GM19397 (cell line): ENCODE results near the gene OSTM1.

Experiments used
- ATAC-seq: cut with Tn5 transposase; IDR thresholded peaks from one replicate; pipeline ENCODE4 v1.9.1; 2021; ENCODE audit warnings: mild to moderate bottlenecking, moderate library complexity; ENCODE audit not compliant: unreplicated experiment

OSTM1 gene

DNA sequence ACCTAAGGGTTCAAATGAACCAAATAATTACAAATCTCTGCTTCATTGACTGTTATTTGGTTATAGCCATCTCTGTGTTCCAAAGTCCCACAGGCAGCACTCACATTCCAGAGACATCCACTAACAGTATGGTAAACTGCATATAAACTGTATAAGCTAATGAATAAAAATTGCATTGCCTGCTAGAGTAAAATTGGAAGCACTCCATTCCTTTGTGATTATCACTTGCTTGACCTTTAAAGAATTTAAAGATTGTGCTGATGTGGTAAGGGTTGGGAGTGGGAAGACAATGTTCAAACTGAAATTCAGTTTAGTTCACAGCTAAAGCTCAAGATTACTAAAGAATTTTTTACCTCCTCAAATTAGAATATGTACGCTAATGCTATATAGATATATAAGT, 31.0 kb upstream of the OSTM1 start:
- ATAC-seq = no peak

DNA sequence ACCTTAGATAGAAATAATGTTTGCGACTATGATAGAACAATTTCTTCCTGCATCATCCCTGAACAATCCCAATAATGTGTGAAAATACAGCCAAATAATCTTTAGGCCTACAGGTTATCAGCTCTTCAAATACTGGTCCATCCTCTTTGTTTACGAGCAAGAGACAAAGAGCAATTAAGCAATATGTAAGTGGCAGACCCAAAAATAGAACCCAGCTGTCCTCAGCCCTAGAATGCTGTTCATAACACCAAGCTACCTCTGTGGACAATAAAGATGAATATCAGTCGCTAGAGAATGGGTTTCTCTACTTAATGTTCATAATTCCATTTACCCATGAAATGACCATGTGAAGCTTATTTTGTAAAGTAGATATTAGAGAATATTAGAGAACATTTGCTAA, 28.4 kb upstream of the OSTM1 start:
- ATAC-seq = no peak

DNA sequence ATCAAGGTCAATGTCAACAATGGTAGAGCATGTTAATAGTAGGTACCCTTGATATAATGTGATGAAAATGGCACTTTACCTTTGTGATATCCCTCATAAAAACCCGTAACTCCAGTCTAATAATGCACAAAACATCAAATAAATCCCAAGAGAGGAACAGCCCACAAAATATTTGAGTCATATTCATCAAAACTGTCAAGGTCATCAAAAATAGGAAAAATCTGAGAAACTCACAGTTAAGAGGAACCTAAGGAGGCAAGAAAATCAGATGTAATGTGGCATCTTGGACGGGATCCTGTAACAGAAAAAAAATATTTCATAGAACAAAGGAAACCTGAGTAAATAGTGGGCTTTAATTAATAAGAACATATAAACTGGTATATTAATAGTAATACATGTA, 25.5 kb upstream of the OSTM1 start:
- ATAC-seq = no peak

DNA sequence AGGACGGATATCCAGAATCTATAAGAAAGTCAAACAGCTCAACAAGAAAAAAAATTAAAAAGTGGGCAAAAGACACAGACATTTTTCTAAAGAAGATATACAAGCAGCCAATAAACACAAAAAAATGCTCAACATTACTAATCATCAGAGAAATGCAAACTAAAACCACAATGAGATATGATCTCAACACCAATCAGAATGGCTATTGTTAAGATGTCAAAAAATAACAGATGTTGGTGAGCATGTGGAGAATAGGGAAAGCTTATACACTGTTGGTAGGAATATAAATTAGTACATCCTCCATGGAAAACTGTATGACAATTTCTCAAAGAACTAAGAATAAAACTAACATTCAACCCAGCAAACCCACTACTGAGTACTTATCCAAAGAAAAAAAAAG, 23.3 kb upstream of the OSTM1 start:
- ATAC-seq = no peak

DNA sequence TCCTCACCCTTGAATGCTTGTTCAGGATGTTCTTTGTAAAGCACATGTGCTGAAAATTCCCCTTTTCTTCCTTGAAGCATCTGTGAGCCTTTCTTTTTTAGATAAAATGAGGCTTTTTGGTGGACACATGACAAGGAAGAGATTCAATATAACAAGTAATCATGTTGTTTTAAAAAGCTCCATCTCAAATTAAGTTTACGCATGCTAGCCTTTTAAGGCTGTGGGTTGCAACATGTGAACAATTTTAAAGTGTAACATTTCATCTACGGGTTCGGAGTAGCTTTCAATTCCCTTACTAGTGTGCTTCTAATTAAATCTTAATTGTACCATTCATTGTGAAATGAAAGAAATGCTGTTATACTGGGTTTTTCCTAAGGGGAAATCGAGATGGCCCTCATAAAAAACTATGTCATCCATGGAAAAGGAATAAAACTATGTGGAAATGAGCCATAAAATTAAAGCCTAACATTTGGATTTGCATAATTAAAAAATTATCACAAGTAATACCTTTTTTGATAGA, 19.3 kb upstream of the OSTM1 start:
- no peak for ATAC-seq

DNA sequence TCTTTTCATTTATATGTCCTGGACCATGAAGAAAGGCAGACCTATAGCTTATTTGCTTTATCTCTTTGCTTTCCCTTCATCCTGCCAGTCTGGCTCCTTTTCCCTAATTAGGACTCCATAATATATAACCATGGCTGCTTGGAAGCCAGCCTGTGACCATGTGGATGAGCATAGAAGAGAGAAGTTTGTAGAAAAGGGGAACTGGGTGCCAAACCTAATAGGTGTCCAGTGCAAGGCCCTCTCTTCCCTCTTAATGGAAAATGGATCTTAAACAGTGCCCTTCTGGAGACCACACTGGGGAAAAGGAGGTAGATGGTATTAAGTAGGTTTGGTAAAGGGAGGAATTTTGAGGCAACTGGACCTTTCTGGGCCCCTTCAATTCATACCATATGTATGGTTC, 16.7 kb upstream of the OSTM1 start:
- no peak for ATAC-seq

DNA sequence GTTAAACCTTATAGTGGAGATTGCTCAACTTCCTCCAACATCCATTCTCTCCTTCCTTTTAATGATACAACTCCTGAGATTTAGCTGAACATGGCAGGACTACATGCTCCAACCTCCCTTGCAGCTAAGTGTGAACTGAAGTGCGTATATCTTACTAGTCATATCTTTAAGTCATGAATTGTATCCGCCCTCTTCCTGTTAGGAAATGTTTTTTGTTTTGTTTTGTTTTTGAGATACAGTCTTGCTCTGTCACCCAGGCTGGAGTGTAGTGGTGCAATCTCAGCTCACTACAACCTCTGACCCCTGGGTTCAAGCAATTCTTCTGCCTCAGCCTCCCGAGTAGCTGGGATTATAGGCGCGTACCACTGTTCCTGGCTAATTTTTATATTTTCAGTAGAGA, 8.8 kb upstream of the OSTM1 start:
- no peak for ATAC-seq

DNA sequence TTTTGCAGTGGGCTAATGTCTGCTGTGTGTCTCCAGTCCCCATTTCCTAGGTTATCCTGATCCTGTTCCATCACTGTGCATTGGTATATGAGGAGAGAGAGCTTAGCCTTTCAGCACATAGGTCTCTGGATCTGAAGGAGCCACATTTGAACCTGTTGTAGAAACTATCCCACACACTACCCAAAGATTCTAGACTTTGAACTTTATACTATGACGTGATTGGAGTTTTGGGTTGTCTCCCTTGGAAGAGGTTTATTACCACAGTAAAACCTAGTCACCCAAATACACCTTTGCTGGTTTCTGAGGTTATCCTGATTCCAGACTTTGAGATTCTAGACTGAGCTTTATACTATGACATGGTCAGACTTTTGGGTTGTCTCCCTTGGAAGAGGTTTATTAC, 8.0 kb upstream of the OSTM1 start:
- ATAC-seq = no peak

DNA sequence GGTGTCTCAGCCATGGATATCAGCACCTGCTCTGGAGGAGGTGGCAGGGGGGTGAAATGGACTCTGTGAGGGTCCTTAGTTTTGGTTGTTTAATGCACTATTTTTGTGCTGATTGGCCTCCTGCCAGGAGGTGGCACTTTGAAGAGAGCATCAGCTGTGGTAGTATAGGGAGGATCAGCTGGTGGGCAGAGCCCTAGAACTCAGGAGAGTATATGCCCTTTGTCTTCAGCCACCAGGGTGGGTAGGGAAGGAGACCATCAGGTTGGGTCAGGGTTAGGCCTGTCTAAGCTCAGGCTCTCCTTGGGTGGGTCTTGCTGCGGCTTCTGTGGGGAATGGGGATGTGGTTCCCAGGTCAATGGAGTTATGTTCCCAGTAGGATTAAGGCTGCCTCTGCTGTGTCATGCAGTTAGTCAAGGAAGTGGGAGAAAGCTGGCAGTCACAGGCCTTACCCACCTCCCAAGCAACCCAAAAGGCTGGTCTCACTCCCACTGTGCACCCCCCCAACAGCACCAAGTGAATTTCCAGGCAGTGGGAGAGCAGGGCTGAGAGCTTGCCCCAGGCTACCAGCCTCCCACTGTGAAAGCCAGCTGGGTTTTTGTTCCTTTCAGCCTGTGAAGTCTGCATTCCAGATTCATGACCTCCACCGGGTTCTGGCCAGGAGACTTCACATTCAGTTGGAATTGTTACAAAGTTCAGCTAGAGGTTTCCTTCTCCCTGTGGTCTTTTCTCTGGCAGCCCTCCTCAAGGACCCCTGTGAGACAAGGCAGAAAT, 5.7 kb upstream of the OSTM1 start:
- ATAC-seq = no peak

DNA sequence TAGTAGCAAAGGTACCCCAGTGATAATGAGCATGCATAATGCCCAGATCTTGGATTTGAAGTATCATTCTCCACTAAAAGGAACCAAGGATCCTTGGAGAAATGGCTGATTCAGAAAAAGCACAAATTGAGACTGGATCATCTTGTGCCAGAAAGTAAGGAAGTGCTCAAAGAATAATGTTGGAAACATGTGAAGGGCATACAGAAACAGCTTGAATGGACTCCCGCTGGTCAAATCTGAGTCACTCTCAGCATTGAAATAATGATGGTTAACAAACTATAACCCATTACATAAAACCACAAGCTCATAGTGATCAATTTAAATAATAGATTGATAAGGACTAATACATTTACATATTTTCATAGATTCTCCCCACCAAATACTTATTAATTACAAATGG, 3.6 kb upstream of the OSTM1 start:
- no peak for ATAC-seq

DNA sequence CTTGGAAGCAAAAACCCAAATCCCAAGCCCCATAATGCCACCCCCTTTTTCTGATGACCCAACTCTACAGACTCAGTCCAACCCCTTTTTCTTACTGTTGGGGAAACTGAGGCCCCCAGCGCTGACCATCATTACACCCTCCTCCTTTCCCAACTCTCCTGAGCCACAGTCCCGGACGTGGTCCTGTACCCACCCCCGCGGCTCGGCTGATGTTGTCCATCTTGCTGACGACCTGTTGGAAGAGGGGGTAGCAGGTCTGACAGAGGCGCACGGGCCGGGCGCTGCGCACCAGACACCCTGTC, 533 bp downstream of the OSTM1 start:
- peak; percentile 28 for ATAC-seq

DNA sequence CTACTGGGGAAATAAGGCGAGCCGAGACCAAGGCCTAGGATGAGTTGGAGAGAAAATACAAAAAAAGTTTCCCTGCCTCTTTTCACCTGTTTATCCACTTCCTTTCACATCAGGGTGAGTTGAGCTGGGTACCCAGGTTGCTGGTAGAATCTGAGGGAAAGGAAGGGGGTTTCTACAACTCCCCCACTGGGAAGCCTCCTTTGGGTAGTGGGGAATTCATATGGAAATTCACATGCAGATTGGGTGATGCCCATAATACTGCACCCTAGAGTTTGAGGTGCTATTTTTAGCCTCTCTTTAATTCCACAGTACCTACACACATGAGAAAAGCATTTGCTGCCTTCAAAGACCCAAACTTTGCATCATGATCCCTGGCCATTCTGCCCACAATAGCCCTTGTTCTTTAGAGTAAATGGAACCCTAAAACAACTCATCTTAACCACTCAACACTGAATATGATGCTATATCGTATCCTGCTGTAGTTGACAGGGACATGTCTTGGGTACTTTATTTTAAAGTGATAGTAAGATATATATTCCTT, 2.7 kb downstream of the OSTM1 start:
- ATAC-seq = no peak

DNA sequence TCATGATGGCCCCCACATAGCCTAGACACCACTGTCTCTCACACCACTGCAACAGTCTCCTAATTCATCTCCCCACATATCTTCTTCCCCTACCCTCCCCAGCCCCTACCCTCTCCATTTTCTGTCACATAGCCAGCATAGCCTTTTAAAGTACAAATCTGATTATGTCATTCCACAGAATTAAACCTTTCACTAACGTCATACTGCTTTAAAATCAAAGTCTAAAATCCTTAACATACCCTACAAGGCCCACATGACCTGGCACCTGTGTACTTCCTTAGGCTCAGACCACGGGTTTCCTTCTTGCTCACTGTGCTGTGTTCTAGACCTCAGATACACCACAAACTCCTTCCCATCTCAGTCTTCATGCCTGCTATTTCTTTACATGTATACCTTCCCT, 5.9 kb downstream of the OSTM1 start:
- ATAC-seq = no peak

DNA sequence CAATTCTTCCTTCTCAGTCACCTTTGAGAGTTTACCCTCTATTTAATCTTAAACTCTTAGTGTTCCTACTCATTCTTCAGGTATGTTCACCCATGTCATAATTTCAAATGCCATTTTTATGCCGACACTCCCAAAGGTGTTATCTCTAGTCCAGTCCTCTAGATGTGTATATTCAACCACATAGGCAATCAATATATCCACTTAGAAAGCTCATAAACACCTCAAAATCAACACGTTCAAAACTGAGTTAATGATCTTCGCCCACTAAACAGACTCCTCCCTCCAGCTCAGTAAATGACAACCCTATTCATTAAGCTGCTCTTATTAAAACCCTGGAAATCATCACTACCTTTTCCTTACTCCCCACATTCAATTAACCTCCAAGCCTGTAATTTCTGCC, 6.4 kb downstream of the OSTM1 start:
- no peak for ATAC-seq

DNA sequence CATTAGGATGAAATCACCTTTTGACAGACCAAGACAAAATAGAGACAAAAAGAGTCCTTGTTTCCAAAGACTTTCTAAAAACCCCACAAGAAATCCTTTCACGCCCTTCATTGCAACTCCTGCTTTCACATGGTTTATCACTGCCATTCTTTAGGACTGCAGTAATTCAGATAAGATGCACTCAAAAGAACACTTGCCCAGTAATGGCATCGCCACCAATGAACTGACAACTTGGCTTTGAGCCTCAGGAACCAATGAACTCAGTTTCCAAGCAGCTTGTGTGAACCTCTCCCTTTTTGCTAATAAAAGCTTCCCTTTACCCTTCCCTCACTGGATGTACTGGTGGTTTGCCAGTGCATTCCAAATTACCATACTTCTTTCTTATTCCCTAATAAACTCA, 21.8 kb downstream of the OSTM1 start:
- ATAC-seq = no peak

DNA sequence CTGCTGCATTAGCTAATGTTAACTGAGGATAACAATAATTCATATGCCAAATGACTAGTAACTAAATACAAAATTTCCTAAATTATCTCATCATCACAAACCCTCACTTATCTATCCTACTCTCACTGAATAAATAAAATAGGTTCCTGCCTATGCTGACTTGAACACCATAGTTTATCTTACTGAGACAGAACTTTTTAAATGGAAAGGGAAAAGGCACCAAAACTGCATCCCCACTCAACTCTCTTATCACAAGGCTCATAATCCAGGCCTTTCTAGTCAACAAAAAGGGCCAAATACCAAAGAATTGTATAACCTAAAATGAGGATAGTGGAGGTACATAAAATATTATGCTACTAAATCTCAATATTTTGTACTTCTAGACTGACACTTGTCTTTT, 23.1 kb downstream of the OSTM1 start:
- ATAC-seq = no peak

DNA sequence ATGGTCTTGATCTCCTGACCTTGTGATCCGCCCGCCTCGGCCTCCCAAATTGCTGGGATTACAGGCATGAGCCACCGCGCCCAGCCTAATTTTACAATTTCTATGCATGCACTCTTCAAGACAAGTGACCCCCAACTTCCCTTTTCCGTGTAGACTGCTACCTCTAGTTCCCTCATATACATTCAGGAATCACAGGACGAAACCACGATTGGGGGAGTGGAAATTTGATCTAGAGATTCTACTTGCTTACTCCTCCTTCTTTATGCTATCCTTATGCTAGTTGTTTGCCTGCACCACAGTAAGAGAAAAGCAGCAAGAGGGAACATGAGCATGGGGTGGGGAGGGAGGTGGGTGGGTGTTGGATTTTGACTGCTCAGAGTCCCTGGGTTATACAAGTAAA, 34.9 kb downstream of the OSTM1 start:
- no peak for ATAC-seq

DNA sequence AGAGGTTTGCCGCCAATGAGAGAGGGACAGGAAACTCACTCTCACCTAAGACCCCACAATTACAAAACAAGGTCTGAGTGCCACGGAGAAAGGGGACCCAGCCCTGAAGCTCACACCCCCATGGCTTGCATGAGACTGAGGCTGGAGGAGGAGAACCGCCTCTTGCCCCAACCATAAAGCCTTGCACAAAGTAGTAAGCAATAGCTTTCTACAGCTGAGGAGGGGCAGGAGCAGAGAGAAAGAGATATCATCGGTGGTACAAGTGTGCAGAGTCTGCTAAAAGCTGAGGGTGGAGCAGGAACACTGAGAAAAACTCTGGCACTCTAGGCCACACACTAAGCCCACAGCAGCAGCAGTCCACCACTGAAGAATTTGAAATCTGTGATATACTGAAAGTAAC, 37.7 kb downstream of the OSTM1 start:
- ATAC-seq = no peak

DNA sequence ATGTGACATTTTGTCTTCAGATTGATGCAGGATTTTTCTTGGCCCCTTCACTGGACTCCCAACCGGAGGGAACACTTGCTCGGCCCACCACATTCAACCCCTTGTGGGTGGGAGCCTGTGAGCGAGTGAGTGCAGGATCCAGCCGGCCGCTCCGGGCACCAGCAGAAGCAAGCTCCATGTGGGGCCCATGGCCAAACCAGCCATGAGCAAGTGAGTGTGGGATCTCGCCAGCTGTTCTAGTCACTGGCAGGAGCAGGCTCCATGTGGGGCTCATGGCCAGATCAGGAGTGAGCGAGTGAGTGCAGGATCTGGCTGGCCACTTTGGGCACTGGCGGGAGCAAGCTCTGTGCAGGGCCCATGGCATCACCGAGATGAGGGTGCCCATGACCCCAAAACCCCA, 42.6 kb downstream of the OSTM1 start:
- no peak for ATAC-seq

DNA sequence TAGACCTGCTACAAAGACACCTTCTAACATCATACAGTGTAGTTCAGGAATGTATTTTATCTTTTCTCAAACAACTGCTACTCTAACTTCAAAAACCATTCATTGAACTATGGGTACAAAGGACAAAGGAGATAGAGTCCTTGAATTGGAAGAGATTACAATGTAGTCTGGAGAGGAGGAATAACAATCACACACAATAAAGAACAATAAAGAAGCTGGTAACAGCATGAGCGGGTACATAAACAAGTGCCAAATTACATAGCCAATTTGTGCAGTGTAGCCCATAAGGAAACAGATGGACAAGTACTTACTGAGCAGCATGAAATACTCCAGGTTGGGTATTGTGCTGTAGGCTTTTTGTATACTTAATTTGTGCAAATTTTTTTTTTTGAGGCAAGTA, 44.3 kb downstream of the OSTM1 start:
- ATAC-seq = no peak

DNA sequence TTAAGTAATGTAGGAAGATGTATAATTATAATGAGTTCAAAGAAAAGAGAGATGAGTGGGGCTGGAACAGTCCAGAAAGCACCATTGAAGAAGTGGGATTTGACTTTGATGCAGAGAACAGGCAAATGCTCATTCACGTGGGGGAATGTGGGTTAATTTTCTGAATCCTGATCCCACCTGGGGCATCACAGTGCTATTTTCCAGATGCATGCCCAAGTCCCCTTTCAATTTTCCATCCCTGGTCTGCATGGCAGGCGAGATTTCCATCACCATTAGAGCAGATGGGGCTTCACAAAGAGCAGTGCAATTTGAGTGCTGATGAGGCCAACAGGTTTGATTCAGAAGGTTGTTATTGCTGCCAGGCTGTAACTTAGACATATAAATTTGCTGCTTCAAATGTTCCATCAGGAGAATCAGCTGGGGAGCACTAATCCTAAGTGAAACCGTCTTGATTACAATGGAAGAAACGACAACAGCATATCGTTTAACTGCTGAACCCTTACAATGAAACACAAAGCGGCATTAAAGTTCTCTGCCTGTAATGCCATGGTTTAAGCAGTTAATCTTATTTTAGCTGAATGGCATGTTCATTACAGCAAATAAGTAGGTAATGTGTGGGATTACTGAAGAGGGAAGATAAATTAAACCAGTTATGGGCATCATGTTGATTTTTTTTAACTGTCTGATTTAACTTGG, 45.2 kb downstream of the OSTM1 start:
- no peak for ATAC-seq

DNA sequence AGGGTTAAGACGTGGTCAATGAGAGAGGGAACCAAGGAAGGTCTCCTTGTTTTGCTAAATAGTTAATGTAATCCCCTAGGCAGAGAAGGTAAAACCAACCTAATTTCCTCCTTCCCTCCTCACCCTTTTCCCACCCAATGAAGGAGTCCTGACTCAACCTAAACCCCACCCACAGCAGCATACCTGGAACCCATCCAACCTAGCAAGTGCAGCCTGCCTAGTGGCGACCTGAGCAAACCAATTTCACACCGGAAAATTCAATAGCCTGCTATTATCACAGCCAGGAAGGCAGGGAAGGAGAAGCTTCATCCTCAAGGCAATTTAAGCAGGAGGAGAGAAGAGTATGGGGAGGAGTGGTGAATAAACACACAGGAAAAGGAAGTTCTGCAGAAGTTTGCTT, 46.9 kb downstream of the OSTM1 start:
- ATAC-seq = no peak

DNA sequence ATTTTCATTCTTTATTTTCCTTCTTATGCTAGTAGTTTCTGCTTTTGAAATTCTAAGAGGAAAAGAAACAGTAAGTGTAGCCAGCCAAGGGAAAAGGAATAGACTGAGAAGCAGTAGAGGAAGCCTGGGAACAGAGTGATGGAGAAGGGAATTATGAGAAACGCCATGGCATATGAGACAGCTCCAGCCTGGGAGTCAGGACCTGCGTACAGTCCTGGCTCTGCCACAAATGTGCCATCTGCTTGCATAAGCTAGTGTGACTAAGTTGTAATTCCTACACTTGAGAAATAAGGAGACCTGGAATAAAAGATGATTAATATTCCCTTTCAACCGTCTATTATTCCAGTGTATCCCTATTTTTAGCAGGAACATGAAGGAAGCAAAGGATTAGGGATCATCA, 47.5 kb downstream of the OSTM1 start:
- ATAC-seq = no peak
